Measurements from ENCODE around the gene HSPG2.

DNA sequence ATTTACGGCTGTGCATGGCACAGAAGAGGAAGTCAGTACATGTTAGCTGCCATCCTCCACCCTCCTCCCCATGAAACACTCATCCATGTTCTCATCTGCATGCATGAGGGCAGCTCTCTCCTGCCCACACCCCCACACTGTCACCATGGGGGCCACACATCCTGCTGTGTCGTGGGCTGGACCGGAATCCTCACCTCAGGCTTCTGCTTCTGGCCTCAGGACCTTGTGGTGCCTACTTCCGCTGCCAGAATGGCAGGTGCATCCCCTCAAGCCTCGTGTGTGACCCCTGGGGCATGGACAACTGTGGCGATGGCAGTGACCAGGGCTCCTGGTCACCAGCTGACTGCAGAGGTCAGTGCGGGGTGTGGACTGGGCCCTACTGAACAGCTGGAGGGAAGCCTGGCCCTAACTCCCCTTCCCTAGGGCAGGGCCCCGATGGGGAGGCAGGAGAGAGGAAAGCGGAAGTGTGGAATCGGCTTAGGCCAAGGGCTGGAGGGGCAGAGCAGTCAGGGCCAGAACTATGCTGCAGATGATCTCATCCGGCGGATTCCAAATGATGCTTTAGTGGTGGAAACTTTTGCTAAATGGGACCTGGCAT is 121.3 kb downstream of the HSPG2 start:
- TF ChIP-seq RAD21 (IDR thresholded peaks at IDR 0.05; ENCODE audit: low read depth) = no peak
- TF ChIP-seq EP300 (IDR thresholded peaks at IDR 0.05; ENCODE audit: borderline replicate concordance) = no peak
- TF ChIP-seq NFIC (IDR thresholded peaks at IDR 0.05) = no peak
- TF ChIP-seq, protein P1, sequence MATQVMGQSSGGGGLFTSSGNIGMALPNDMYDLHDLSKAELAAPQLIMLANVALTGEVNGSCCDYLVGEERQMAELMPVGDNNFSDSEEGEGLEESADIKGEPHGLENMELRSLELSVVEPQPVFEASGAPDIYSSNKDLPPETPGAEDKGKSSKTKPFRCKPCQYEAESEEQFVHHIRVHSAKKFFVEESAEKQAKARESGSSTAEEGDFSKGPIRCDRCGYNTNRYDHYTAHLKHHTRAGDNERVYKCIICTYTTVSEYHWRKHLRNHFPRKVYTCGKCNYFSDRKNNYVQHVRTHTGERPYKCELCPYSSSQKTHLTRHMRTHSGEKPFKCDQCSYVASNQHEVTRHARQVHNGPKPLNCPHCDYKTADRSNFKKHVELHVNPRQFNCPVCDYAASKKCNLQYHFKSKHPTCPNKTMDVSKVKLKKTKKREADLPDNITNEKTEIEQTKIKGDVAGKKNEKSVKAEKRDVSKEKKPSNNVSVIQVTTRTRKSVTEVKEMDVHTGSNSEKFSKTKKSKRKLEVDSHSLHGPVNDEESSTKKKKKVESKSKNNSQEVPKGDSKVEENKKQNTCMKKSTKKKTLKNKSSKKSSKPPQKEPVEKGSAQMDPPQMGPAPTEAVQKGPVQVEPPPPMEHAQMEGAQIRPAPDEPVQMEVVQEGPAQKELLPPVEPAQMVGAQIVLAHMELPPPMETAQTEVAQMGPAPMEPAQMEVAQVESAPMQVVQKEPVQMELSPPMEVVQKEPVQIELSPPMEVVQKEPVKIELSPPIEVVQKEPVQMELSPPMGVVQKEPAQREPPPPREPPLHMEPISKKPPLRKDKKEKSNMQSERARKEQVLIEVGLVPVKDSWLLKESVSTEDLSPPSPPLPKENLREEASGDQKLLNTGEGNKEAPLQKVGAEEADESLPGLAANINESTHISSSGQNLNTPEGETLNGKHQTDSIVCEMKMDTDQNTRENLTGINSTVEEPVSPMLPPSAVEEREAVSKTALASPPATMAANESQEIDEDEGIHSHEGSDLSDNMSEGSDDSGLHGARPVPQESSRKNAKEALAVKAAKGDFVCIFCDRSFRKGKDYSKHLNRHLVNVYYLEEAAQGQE (IDR thresholded peaks at IDR 0.05; ENCODE audit: low read depth) = no peak
- no peak for TF ChIP-seq TAF1 (IDR thresholded peaks at IDR 0.05; ENCODE audit: low read depth)
- no peak for TF ChIP-seq CEBPB (IDR thresholded peaks at IDR 0.05)
- TF ChIP-seq, protein P2, sequence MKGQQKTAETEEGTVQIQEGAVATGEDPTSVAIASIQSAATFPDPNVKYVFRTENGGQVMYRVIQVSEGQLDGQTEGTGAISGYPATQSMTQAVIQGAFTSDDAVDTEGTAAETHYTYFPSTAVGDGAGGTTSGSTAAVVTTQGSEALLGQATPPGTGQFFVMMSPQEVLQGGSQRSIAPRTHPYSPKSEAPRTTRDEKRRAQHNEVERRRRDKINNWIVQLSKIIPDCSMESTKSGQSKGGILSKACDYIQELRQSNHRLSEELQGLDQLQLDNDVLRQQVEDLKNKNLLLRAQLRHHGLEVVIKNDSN (IDR thresholded peaks at IDR 0.05) = no peak
- TF ChIP-seq YY1 (IDR thresholded peaks at IDR 0.05; ENCODE audit: low read depth) = no peak
- no peak for TF ChIP-seq FOXM1 (IDR thresholded peaks at IDR 0.05; ENCODE audit: borderline replicate concordance, low read depth)
- TF ChIP-seq ZBTB7A (IDR thresholded peaks at IDR 0.05; ENCODE audit: low read depth) = no peak
- no peak for TF ChIP-seq CREB1 (IDR thresholded peaks at IDR 0.05; ENCODE audit: low read depth)
- no peak for TF ChIP-seq TEAD4 (IDR thresholded peaks at IDR 0.05)
